MCF 10A (cell line): Measurements from ENCODE around the gene CPNE9. TPM values are rescaled to one million over a fixed set of nuclear protein-coding genes. Genes with fewer than 3 reads are reported as not detected.

Source experiments
- BruUV-seq: library from RNA; stranded (reverse); fragments of 400-500 nt; replicated peaks from 2 replicates; lab custom pipeline; 2021; lab: Mats Ljungman, UMichigan
- CTCF ChIA-PET: fragments of 300-600 bp; sonication (Branson Sonifier 250); formaldehyde crosslinking; extraction: SDS; loops from one replicate; lab custom pipeline; 2021; ENCODE audit warnings: antibody characterized with exemption, inconsistent platforms; lab: Yijun Ruan, JAX
- POLR2A ChIA-PET: fragments of 300-600, 350-650 bp; sonication (Branson Sonifier 250); formaldehyde crosslinking; extraction: SDS; loops from one replicate; lab custom pipeline; 2020; ENCODE audit warnings: antibody characterized with exemption, inconsistent platforms; lab: Yijun Ruan, JAX
- DNase-seq: peaks from one replicate; pipeline ENCODE4 v3.0.0-alpha.2; 2018; ENCODE audit not compliant: unreplicated experiment
- H3K27ac Mint-ChIP-seq: one replicate; pipeline ENCODE4 v1.8.0; 2022; ENCODE audit warnings: mild to moderate bottlenecking, low read depth, mixed read lengths; ENCODE audit not compliant: unreplicated experiment
- H3K27me3 Mint-ChIP-seq: one replicate; pipeline ENCODE4 v1.8.0; 2022; ENCODE audit warnings: mixed read lengths; ENCODE audit not compliant: insufficient read depth, unreplicated experiment
- H3K36me3 Mint-ChIP-seq: one replicate; pipeline ENCODE4 v1.8.0; 2022; ENCODE audit warnings: mild to moderate bottlenecking, moderate library complexity, mixed read lengths; ENCODE audit not compliant: insufficient read depth, unreplicated experiment
- H3K4me1 Mint-ChIP-seq: one replicate; pipeline ENCODE4 v1.8.0; 2022; ENCODE audit warnings: mixed read lengths; ENCODE audit not compliant: insufficient read depth, unreplicated experiment
- H3K4me3 Mint-ChIP-seq: one replicate; pipeline ENCODE4 v1.8.0; 2022; ENCODE audit warnings: mild to moderate bottlenecking, moderate library complexity, mixed read lengths; ENCODE audit not compliant: unreplicated experiment
- H3K9me3 Mint-ChIP-seq: one replicate; pipeline ENCODE4 v1.8.0; 2022; ENCODE audit warnings: mixed read lengths; ENCODE audit not compliant: unreplicated experiment
- intact Hi-C: fragments of 100-400 bp; cut with micrococcal nuclease; formaldehyde crosslinking; loops from 2 replicates; pipeline ENCODE4 v1.14.1; 2022
- total RNA-seq: library from RNA; stranded (reverse); gene quantifications from 2 replicates; pipeline ENCODE4 v1.2.3, GENCODE V29; 2022
- TF ChIP-seq, protein P1 (sequence below): fragments of 200-600 bp; IDR thresholded peaks from one replicate; pipeline ENCODE4 v1.8.0; 2022; ENCODE audit warnings: antibody characterized with exemption, mild to moderate bottlenecking; ENCODE audit not compliant: unreplicated experiment

Gene CPNE9
- total RNA-seq, 1 experiment from 2014 or later: not detected

GRCh38 chr3:9682096-9682495 lies 21.5 kb upstream of the CPNE9 start:
- Mint-ChIP-seq H3K27ac (no peak overlapping the region), H3K27me3 (no peaks in the 10 kb centered on the region), H3K36me3 (peaks cover 64% of the 10 kb centered on the region), H3K4me1 (no peaks in the 10 kb centered on the region), H3K4me3 (no peak overlapping the region), H3K9me3 (no peaks in the 10 kb centered on the region)
- TF ChIP-seq, protein P1, sequence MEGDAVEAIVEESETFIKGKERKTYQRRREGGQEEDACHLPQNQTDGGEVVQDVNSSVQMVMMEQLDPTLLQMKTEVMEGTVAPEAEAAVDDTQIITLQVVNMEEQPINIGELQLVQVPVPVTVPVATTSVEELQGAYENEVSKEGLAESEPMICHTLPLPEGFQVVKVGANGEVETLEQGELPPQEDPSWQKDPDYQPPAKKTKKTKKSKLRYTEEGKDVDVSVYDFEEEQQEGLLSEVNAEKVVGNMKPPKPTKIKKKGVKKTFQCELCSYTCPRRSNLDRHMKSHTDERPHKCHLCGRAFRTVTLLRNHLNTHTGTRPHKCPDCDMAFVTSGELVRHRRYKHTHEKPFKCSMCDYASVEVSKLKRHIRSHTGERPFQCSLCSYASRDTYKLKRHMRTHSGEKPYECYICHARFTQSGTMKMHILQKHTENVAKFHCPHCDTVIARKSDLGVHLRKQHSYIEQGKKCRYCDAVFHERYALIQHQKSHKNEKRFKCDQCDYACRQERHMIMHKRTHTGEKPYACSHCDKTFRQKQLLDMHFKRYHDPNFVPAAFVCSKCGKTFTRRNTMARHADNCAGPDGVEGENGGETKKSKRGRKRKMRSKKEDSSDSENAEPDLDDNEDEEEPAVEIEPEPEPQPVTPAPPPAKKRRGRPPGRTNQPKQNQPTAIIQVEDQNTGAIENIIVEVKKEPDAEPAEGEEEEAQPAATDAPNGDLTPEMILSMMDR: no peak
- CTCF ChIA-PET: no interaction called here
- intact Hi-C loops: no loop called here
- DNase-seq: no peak
- no TSS peak for BruUV-seq
- POLR2A ChIA-PET: no interaction called here

DNA sequence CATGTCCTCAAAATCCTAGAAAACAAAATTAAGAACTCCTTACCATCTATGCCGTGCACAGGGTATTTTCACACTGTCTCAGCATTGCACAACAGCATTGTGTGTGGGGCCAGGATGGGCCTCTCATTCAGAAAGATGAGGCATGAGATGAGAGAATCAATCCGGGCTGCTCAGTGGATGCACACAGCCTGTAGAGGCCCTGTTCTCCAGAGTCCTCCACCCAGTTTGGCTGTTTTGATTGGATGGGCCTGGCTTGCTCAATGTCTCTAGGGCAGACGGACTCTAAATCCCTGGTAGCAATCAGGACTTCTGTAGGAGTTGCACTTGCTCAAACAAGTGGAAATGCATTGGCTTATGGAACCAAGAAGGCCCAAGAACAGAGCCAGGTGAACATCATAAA lies 20.2 kb upstream of the CPNE9 start:
- H3K27ac Mint-ChIP-seq: no peak overlapping the region
- no peaks in the 10 kb centered on the region for H3K9me3 Mint-ChIP-seq
- no peak for DNase-seq
- POLR2A ChIA-PET: no interaction called here
- no peak overlapping the region for H3K4me3 Mint-ChIP-seq
- H3K4me1 Mint-ChIP-seq: no peaks in the 10 kb centered on the region
- H3K27me3 Mint-ChIP-seq: no peaks in the 10 kb centered on the region
- TF ChIP-seq, protein P1: no peak
- H3K36me3 Mint-ChIP-seq: peaks cover 64% of the 10 kb centered on the region
- no TSS peak for BruUV-seq
- CTCF ChIA-PET: no interaction called here
- intact Hi-C loops: no loop called here

- H3K4me1 Mint-ChIP-seq: no peaks in the 10 kb centered on the region
- CTCF ChIA-PET: interaction anchor here (0.6 kb wide), 1 partner anchor 174 kb away, joined by 3 read pairs; no protein-coding TSS in a partner anchor
- peaks cover 60% of the 10 kb centered on the region for H3K36me3 Mint-ChIP-seq
- no peak for DNase-seq
- POLR2A ChIA-PET: interaction anchor here (0.5 kb wide), 1 partner anchor 52 kb away, joined by 3 read pairs; no protein-coding TSS in a partner anchor
- H3K9me3 Mint-ChIP-seq: no peaks in the 10 kb centered on the region
- intact Hi-C loops: no loop called here
- H3K27me3 Mint-ChIP-seq: no peaks in the 10 kb centered on the region
- H3K4me3 Mint-ChIP-seq: no peak overlapping the region
- TF ChIP-seq, protein P1: no peak
- H3K27ac Mint-ChIP-seq: no peak overlapping the region
- BruUV-seq: no TSS peak
These were observed 18.2 kb upstream of the CPNE9 start for GRCh38 chr3:9685216-9686049.

DNA sequence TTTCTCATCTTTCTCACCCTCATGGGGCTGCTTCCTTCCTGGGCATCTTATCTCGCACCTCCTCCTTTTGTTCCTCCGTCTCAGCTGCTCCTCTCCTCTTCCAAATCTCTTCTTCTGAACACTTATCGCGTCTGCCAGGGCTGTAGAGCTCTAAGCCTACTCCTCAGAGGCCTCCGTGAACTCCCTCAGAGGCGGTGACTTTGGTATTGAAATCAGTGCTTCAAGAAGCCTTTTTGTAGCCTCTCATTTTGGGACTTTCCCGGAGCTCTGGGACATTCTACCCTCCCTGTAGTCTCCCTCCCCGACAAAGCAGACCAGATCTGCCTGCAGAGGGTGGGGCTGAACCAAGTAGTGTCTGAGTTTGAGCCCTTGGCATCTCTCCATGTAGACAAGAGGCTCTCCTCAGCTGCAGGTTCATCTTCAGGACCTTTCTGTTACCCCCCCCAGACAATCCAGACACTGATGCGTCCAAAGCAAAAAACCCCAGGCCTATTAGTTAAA lies 17.5 kb upstream of the CPNE9 start:
- ChIA-PET POLR2A (interaction anchor here (0.5 kb wide), 1 partner anchor 53 kb away, joined by 3 read pairs; no protein-coding TSS in a partner anchor), CTCF (interaction anchor here (0.6 to 1.0 kb wide), 2 partner anchors 8 to 436 kb away, joined by 3 read pairs; no protein-coding TSS in a partner anchor)
- H3K36me3 Mint-ChIP-seq: peaks cover 55% of the 10 kb centered on the region
- no peak overlapping the region for H3K27ac Mint-ChIP-seq
- H3K9me3 Mint-ChIP-seq: no peaks in the 10 kb centered on the region
- TF ChIP-seq, protein P1: no peak
- no peak for DNase-seq
- BruUV-seq: no TSS peak
- H3K4me3 Mint-ChIP-seq: no peak overlapping the region
- no peaks in the 10 kb centered on the region for H3K4me1 Mint-ChIP-seq
- intact Hi-C loops: no loop called here
- no peaks in the 10 kb centered on the region for H3K27me3 Mint-ChIP-seq
